Measurements from ENCODE around the gene PDE11A.

PDE11A gene

DNA sequence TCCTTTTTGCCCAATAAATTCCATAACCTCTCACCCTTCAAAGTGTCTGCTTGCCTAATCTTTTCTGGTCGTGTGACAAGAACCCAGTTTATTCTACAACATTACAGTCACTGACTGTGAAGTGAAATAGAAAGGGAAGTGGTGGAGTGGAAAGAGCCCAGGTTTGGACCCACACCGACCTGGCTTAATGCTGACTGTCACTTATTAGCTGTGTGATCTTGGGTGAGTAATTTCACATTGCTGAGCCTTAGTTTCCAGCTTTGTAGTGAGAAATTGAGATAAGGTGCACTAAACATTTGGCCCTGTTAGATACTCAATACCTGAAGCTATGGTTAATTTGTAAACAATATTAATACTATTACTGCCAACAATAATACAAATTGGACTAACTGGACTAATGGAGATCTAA lies 388.9 kb downstream of the PDE11A start:
- no peak for DNase-seq

DNA sequence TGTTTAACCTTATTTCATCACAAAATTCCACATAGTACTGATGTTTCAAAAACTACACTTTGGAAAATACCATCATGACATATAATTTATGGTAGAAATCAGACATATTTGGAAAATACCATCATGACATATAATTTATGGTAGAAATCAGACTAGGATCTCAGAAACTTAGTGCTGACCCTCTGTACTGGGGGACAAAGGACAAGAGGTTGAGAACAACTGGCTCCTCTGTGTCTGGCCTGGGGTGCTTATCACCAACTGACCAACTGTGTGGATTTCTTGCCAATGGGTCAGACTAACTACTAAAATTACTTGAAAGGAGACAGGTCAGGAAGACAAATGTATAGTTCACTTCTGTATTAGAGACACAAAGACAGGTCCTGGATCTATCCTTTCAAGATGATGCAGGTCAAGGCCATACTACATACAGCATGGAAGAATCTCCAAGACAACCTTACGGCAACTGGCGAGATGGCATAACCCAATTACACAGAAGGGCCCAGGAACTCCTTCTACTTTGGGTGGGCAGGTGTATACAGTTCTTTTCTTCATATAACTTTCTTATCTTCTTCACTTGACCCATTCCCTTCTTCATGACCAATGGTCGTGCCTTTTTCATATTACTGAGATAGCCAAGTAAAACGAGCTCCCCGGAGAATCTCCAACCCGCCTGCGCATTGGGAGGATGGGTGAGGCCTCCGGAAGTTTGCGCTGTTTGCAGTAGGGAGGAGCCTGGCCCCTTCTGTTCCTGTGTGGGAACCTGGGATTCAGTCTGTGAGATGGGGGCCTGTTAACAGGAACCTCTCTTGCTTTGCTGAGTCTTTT lies 389.5 kb downstream of the PDE11A start:
- no peak for DNase-seq

GRCh38 chr2:177682006-177682405 lies 390.6 kb downstream of the PDE11A start:
- DNase-seq = no peak

- no peak for DNase-seq
Measured at GRCh38 chr2:177680866-177681712, 391.5 kb downstream of the PDE11A start.

GRCh38 chr2:177679611-177680605 lies 392.7 kb downstream of the PDE11A start:
- no peak for DNase-seq

GRCh38 chr2:177678939-177679338 lies 393.6 kb downstream of the PDE11A start:
- DNase-seq = no peak

- DNase-seq = no peak
Measured at GRCh38 chr2:177676636-177677035, 395.9 kb downstream of the PDE11A start.

DNA sequence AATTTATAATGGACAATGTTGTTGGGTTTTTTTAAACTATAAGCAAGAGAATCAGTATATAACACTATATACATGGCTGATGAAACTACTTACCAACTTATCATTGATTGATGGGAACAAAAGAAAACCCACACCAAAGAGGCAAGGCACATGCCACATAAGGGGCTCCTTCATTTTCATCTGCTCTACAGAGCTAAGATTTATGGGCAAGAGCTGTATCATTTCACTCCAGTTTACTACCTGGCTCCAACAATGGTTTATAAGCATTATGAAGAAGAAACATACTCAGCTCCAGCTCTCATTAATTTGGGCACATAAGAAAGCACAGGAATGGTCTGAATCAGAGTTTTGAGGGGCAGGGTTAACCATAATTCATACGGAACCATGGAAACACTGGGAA lies 396.8 kb downstream of the PDE11A start:
- no peak for DNase-seq

- no peak for DNase-seq
Measured at GRCh38 chr2:177675350-177675821, 397.2 kb downstream of the PDE11A start.

DNA sequence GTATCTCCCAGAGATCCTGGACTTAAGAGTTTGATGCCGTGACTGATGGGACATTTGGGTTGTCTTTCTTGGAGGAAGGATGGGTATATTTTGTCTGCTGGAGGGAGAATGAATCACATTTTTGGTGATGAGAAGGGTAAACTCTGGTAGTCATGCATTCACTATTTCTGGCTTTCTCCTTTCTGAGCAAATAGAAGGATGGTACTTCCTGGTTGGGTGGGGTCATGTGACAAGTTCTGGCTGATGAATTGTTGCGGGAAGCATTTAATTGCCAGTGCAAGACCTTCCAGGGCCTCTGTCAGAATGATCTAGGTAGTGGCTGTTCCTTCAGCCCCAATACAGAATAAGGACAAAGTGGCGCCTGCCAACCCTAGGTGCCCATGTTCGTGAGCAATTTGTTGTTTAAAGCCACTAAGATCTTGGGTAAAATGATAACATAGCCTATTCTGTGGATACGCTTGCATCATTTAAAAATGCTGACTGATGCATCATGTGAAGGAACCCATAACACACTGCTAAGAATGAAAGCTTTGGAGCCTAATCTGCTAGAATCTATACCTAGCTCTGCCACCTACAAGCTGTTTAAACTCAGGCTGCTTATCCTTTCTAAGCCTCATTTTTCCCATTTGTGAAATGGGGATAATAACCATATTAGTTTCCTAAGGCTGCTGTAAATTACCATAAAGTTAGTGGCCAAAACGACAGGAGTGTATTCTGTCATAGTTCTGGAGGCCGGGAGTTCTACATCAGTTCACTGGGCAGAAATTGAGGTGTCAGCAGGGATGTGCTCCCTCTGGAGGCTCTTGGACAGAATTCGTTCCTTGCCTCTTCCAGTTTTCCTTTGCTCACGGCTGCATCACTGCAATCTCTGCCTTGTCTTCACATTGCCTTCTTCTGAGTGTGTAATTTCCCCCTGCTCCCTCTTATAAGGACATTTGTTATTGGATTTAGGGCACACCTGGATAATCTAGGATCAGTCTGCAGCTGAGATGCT lies 398.7 kb downstream of the PDE11A start:
- DNase-seq = no peak

DNA sequence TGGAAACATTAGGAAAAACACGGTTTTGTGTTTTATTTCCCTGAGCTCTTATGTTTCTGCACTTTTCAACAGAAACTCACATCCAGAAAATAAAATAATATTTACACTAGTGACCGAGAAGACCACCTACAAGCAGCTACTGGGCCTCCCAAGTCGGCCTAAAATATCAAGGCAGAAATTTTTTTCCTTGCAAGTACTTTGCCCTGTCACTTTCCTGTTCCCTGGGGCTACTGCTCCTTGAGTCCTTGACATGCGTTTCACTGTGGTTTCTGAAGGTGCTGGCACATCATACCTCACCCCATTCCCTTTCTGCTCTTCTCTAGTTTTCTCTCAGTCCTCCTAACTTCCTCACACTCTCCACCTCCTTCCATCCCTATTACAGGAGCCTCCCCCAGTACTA lies 400.9 kb downstream of the PDE11A start:
- peak; percentile 73 for DNase-seq

DNA sequence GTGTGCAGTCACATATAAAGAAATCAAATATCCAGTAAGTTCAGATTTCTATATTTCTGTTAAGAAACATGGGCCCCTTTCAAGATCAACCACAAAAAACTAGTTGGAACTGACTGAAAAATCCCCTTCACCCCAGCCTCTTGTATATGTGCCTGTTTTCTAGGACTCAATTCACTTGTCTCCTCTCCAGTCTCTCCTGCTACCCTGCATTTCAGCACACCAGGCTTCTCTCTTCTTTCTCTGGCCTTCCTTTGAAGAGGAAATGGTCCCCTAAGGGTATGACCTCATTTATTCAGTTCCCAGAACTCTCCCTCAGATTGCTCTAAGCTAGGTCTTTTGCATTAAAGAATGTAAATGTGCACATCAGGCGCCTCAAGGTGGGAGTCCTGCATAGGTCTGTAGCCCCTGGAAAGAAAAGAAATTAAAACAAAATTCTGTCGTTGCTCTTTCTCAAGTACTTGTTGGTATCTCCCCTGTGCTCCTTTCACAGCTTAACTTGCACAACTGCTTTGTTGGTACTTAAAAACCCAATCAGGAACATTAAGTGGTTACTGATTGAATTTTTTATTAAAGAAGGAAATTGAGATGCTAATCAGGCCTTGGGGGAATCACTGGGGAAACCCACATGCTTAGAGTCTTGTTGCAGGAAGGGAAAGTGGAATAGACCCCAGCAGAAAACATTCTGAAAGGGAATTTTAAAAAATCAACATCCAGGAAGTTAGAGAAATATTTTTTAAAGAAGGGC lies 401.6 kb downstream of the PDE11A start:
- peak; percentile 68 for DNase-seq

DNA sequence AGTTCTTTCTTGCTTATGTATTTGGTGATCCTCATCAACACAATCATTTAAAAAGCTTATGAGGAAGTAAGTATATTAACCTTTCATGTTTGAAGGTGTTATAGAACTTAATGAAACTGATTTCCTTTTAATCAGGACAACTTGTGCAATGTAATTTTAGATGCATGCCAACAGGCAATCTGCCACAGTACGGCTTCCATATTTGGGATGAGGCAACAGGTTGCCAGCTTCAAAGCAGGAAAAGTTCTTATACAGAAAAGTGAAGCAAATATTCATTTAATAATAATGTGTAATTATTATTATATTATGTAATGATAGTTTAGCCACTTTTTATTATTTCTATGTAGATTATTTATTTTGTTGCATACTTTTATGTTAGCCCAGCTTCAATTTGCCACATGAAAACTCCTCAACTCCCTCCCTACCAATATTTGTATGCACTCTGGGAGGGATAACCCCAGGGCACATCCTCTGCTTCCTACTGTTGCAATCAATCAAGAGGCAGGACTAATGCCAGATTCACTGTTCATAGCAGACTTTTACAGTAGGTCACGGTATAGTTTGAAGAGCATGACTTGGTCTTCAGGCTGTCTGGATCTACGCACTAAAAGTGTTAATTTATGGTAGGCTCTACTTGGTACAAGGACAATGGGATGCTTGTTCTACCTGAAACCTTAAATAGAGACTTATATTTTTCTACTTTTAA lies 402.8 kb downstream of the PDE11A start:
- no peak for DNase-seq

GRCh38 chr2:177669201-177669600 lies 403.4 kb downstream of the PDE11A start:
- DNase-seq = no peak

DNA sequence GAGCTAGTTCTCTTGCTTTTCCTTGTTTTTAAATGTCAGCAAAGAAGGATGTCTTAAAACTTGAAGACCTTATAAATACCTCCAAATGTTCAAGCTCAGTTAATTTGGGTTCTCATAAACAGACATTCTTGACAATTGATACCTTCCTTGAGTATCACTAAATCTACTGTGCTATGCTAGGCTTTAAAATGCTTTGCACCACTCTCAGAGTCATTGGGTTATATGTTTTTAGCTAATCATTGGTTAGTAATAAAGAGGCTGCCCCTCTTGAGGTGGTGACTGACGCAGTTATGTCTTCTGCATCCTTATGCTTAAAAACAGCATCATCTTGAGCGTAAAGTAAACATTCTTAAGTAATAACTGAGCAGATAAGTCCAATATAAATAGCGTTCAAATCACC lies 404.0 kb downstream of the PDE11A start:
- DNase-seq = no peak

GRCh38 chr2:177667626-177668025 lies 405.0 kb downstream of the PDE11A start:
- no peak for DNase-seq

DNA sequence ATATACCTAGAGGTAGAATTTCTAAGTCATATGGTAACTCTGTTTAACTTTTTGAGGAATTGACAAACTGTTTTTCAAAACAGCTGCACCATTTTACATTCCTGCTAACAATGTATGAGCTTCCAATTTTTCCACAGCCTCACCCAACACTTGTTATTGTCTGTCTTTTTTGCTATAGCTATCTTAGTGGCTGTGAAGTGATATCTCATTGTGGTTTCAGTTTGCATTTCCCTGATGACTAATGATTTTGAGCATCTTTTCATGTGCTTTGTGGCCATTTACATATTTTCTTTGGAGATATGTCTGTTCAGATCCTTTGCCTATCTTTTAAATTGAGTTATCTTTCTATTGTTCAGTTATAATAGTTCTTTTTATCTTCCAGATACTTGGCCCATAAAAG lies 406.2 kb downstream of the PDE11A start:
- DNase-seq = no peak

GRCh38 chr2:177665948-177666347 lies 406.6 kb downstream of the PDE11A start:
- DNase-seq = no peak

DNA sequence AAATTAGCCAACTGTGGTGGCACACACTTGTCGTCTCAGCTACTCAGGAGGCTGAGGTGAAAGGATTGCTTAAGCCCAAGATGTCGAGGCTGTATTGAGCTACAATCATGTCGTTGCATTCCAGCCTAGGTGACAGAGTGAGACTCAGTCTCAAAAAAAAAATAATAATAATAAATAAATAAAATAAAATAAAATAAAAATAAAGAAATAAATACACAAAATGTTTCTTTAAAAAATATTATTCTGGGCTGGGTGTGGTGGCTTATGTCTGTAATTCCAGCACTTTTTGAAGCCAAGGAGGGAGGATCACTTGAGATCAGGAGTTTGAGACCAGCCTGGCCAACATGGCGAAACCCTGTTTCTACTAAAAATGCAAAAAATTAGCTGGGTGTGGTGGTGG lies 407.2 kb downstream of the PDE11A start:
- no peak for DNase-seq

DNA sequence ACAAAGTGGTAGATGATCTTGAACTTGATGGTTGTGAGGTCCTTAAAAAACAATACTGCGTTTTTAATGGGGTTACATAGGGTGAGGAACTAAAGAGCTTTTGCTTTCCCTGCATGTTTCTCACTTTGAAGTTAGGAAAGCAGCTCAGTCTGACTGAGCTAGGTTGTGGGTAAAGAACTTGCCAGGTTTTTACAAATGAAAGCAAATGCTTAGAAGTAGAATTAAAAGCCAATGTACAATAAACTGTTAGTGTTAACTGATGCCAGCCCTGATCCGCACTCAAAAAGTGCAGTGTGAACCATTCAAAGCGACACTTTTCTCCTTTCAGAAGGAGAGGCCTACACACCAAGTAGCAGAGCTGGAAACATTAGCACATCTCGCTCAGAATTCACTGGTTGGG lies 409.7 kb downstream of the PDE11A start:
- no peak for DNase-seq
